Fibroblast of pulmonary artery (primary cell): ENCODE data around the gene LIMK2.

Source experiments
- DNase-seq: peaks from one replicate; pipeline ENCODE4 v3.0.0-alpha.2; 2010; ENCODE audit warnings: low read depth
- H3K4me3 ChIP-seq: replicated peaks from 2 replicates; pipeline ENCODE4 v1.5.1; 2011; ENCODE audit warnings: low read depth, mild to moderate bottlenecking, control low read depth, low read length, moderate library complexity
- CTCF ChIP-seq: IDR thresholded peaks from 2 replicates; pipeline ENCODE4 v1.5.1; 2011; ENCODE audit warnings: mild to moderate bottlenecking, control low read depth, low read length, inconsistent platforms; ENCODE audit errors: missing control alignments

LIMK2 gene

GRCh38 chr22:31262312-31263133, 50.4 kb downstream of the LIMK2 start:
- no peak for DNase-seq
- TF ChIP-seq CTCF, result no peak

GRCh38 chr22:31263896-31264640, 52.0 kb downstream of the LIMK2 start:
- no peak overlapping the region for H3K4me3 ChIP-seq
- DNase-seq, result no peak
- no peak for TF ChIP-seq CTCF

More at GRCh38 chr22:31262312-31263133, 50.4 kb downstream of the LIMK2 start:
- no peak overlapping the region for H3K4me3 ChIP-seq

GRCh38 chr22:31268281-31268680, 56.2 kb downstream of the LIMK2 start:
- DNase-seq, result no peak
- H3K4me3 ChIP-seq, result no peak overlapping the region
- no peak for TF ChIP-seq CTCF

- no peak for TF ChIP-seq CTCF
- H3K4me3 ChIP-seq, result no peak overlapping the region
- no peak for DNase-seq
These were observed 57.9 kb downstream of the LIMK2 start for GRCh38 chr22:31269892-31270579.

- TF ChIP-seq CTCF, result no peak
These were observed 58.9 kb downstream of the LIMK2 start for GRCh38 chr22:31271026-31271425.

GRCh38 chr22:31271485-31271884, 59.4 kb downstream of the LIMK2 start:
- no peak for DNase-seq
- no peak for TF ChIP-seq CTCF

More at GRCh38 chr22:31271026-31271425, 58.9 kb downstream of the LIMK2 start:
- no peak for DNase-seq
- H3K4me3 ChIP-seq, result no peak overlapping the region

More at GRCh38 chr22:31271485-31271884, 59.4 kb downstream of the LIMK2 start:
- H3K4me3 ChIP-seq, result no peak overlapping the region
